Osteocyte (in vitro differentiated cells): ENCODE data around the gene RNF114. TPM values are rescaled to one million over a fixed set of nuclear protein-coding genes. Genes with fewer than 3 reads are reported as not detected.

ENCODE experiments used
- DNase-seq: peaks from one replicate; pipeline ENCODE4 v3.0.0; 2021; ENCODE audit warnings: mixed read lengths; ENCODE audit not compliant: unreplicated experiment; ENCODE audit errors: extremely low spot score
- H3K27ac Mint-ChIP-seq: one replicate; pipeline ENCODE4 v1.8.0; 2021; ENCODE audit warnings: mild to moderate bottlenecking, mixed read lengths; ENCODE audit not compliant: unreplicated experiment
- H3K27me3 Mint-ChIP-seq: one replicate; pipeline ENCODE4 v1.8.0; 2021; ENCODE audit warnings: mixed read lengths; ENCODE audit not compliant: unreplicated experiment
- H3K36me3 Mint-ChIP-seq: one replicate; pipeline ENCODE4 v1.8.0; 2021; ENCODE audit warnings: mixed read lengths; ENCODE audit not compliant: unreplicated experiment
- H3K4me1 Mint-ChIP-seq: one replicate; pipeline ENCODE4 v1.8.0; 2021; ENCODE audit warnings: mixed read lengths; ENCODE audit not compliant: unreplicated experiment
- H3K4me3 Mint-ChIP-seq: one replicate; pipeline ENCODE4 v1.8.0; 2021; ENCODE audit warnings: mild to moderate bottlenecking, moderate library complexity, mixed read lengths; ENCODE audit not compliant: unreplicated experiment
- H3K9me3 Mint-ChIP-seq: one replicate; pipeline ENCODE4 v1.8.0; 2021; ENCODE audit warnings: mixed read lengths; ENCODE audit not compliant: unreplicated experiment
- total RNA-seq: library from RNA; stranded (reverse); gene quantifications from 2 replicates; pipeline ENCODE4 v1.2.1, GENCODE V29; 2021
- TF ChIP-seq, protein P1 (sequence below): fragments of 200-600 bp; sonication (generic); IDR thresholded peaks from 2 replicates; pipeline ENCODE4 v1.5.0; 2021; ENCODE audit warnings: antibody characterized with exemption, mild to moderate bottlenecking, moderate library complexity

Gene RNF114
- total RNA-seq, 1 donor from 2014 or later = 64.9 TPM

DNA sequence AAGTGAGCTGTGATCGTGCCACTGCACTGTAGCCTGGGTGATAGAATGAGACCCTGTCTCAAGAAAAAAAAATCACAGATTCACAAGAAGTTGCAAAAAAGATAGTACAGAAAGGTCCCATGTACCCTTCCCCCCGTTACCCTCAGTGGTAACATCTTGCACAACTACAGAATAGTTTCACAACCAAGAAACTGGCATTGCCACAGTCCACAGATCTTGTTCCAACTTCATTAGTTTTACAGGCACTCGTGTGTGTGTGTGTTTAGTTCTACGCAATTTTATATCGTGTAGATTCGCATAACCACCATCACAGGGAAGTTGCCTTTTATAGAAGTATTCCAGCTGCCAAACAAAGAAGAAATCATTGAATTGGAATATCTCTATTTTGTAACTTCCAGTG, 40.0 kb upstream of the RNF114 start:
- no peak for DNase-seq
- Mint-ChIP-seq H3K27ac (no peak overlapping the region), H3K4me1 (peaks cover 22% of the 10 kb centered on the region), H3K4me3 (no peak overlapping the region), H3K36me3 (peaks cover 2% of the 10 kb centered on the region), H3K9me3 (no peaks in the 10 kb centered on the region), H3K27me3 (no peaks in the 10 kb centered on the region)
- TF ChIP-seq, protein P1, sequence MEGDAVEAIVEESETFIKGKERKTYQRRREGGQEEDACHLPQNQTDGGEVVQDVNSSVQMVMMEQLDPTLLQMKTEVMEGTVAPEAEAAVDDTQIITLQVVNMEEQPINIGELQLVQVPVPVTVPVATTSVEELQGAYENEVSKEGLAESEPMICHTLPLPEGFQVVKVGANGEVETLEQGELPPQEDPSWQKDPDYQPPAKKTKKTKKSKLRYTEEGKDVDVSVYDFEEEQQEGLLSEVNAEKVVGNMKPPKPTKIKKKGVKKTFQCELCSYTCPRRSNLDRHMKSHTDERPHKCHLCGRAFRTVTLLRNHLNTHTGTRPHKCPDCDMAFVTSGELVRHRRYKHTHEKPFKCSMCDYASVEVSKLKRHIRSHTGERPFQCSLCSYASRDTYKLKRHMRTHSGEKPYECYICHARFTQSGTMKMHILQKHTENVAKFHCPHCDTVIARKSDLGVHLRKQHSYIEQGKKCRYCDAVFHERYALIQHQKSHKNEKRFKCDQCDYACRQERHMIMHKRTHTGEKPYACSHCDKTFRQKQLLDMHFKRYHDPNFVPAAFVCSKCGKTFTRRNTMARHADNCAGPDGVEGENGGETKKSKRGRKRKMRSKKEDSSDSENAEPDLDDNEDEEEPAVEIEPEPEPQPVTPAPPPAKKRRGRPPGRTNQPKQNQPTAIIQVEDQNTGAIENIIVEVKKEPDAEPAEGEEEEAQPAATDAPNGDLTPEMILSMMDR = no peak

DNA sequence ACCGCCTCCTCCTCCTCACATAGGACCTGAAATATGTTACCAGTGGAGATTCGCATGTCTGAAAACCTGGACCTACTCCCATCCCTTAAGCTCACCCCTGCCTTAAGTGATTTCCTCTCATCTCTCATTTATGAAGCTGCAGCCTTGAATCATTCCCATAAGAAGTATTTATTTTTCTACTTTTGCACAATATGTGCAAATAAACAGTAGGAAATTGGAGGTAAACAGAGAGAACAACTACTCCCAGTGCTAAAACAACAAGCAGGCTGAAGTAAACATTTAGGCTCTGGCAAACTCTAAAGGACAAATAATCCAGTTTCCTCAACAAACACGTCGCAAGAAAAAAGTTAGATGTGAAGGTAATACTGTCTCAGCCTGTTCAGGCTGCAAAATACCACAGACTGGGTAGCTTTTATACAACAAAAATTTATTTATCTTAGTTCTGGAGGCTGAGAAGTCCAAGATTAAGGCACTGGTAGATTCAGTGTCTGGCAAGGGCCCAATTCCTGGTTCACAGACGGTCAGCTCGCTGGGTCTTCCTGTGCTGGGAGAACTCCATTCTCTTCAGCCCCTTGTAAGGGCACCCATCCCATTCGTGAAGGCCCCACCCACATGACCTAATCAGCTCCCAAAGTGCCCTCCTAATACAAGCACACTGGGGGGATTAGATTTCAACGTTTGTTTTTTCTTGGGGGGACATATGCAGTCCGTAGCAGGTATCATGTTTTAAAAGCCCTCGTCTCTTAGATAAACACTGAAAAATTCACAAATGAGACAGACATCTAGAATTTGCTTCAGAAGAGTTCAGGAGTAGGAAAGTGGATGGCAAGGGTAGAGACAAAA, 36.4 kb upstream of the RNF114 start:
- TF ChIP-seq, protein P1 = no peak
- Mint-ChIP-seq H3K27me3 (no peaks in the 10 kb centered on the region), H3K4me1 (peaks cover 5% of the 10 kb centered on the region), H3K9me3 (no peaks in the 10 kb centered on the region), H3K36me3 (peaks cover 8% of the 10 kb centered on the region), H3K4me3 (no peak overlapping the region), H3K27ac (no peak overlapping the region)
- DNase-seq = no peak

DNA sequence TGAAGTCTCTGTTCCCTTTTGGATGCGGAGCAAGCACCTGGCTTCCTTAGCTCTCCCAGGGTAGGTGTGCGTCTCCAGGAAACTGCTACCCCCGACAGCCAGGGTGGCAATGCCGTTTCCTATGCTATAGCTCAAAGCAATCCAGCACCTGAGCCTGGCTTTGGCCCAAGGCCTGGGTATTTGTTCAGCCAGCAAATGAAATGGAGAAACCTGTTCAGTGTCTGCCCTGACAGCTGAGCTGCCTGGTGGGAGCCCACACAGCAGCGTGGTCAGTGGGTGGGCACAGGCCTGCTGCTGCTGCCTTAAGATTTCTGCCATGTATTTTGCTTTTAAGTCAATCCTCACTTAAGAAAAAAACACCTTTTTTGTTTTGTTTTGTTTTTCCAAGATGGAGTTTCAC, 34.6 kb upstream of the RNF114 start:
- TF ChIP-seq, protein P1 = no peak
- H3K4me1 Mint-ChIP-seq = peaks cover 5% of the 10 kb centered on the region
- peaks cover 21% of the 10 kb centered on the region for H3K36me3 Mint-ChIP-seq
- no peaks in the 10 kb centered on the region for H3K27me3 Mint-ChIP-seq
- H3K27ac Mint-ChIP-seq = no peak overlapping the region
- no peaks in the 10 kb centered on the region for H3K9me3 Mint-ChIP-seq
- no peak overlapping the region for H3K4me3 Mint-ChIP-seq
- DNase-seq = no peak

DNA sequence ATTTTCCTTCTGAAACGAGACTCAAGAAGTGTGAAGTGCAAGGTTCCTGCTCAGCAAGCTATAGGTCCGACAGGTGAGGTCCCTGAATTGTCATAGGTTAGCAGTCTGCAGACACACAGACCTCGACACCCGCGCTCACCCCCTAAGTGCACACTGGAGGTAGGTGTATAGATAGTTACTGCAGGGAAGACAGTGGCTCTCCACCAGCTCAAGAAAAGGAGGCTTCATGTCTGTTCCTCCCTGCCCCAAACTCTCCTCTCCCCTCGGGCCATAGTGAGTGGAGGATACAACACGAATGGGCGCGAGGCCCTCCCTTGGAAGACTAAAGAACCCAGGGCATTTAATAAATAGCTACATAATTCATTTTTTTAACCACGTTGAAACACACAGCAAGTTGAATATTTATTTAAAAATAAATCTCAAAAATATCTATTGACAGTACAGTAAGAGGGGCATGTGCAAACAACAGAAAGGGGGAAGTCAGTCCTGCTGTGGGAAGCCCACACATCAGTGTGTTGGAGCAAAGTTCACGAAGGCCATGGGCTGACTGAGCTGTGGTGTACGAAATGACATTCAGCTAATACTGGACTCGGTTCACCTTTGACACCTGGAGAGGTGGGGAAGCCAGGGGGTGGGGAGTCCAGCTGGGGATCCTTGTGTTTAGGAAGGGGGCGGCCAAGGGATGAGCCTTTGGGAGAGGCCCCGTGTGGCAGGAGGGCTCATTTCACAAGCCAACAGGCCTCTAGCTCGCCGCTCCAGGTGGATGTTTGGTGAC, 31.6 kb upstream of the RNF114 start:
- peaks cover 8% of the 10 kb centered on the region for H3K4me1 Mint-ChIP-seq
- H3K4me3 Mint-ChIP-seq = no peak overlapping the region
- no peak for DNase-seq
- H3K36me3 Mint-ChIP-seq = peaks cover 25% of the 10 kb centered on the region
- H3K27me3 Mint-ChIP-seq = no peaks in the 10 kb centered on the region
- H3K27ac Mint-ChIP-seq = no peak overlapping the region
- no peaks in the 10 kb centered on the region for H3K9me3 Mint-ChIP-seq
- TF ChIP-seq, protein P1 = no peak
